ENCODE measurements around the gene SPI1.
A peak's percentile ranks its signal among the peaks of the same experiment; 100 is the strongest.

The SPI1 gene

GRCh38 chr11:47378010-47378835 lies at the start of gene SPI1:
Gene SPI1, minus strand, starts transcription at chr11:47378547. Its CDS starts 194 bp downstream, at chr11:47378353.
- DNase-seq = no peak

GRCh38 chr11:47426062-47426956 lies 48.0 kb upstream of the SPI1 start, which contains the start of gene PSMC3:
Gene PSMC3, minus strand, starts transcription at chr11:47426439. Its CDS starts 160 bp downstream, at chr11:47426279.
- peak; percentile 99 for DNase-seq

- DNase-seq = no peak
Measured at GRCh38 chr11:47425611-47426010, 47.3 kb upstream of the SPI1 start.

- DNase-seq = no peak
Measured at GRCh38 chr11:47418454-47419259, 40.3 kb upstream of the SPI1 start.

GRCh38 chr11:47417712-47418111 lies 39.4 kb upstream of the SPI1 start:
- no peak for DNase-seq

- DNase-seq = no peak
Measured at GRCh38 chr11:47415949-47416472, 37.7 kb upstream of the SPI1 start.

GRCh38 chr11:47415091-47415854 lies 36.9 kb upstream of the SPI1 start:
- no peak for DNase-seq

GRCh38 chr11:47414685-47415070 lies 36.3 kb upstream of the SPI1 start:
- DNase-seq = no peak

- DNase-seq = no peak
Measured at GRCh38 chr11:47413908-47414684, 35.7 kb upstream of the SPI1 start.

GRCh38 chr11:47413351-47413750 lies 35.0 kb upstream of the SPI1 start:
- DNase-seq = no peak

- peak; percentile 72 for DNase-seq
Measured at GRCh38 chr11:47411884-47412746, 33.8 kb upstream of the SPI1 start.

GRCh38 chr11:47410370-47411264 lies 32.3 kb upstream of the SPI1 start:
- no peak for DNase-seq

- DNase-seq = no peak
Measured at GRCh38 chr11:47409440-47410369, 31.4 kb upstream of the SPI1 start.

- DNase-seq = no peak
Measured at GRCh38 chr11:47408598-47409439, 30.5 kb upstream of the SPI1 start.

- DNase-seq = peak; percentile 96
Measured at GRCh38 chr11:47407746-47408590, 29.6 kb upstream of the SPI1 start, which contains the start of gene SLC39A13. Gene SLC39A13, plus strand, starts transcription at chr11:47408590. Its CDS starts 1,505 bp downstream, at chr11:47410095.

All from activated CD4-positive, alpha-beta T cell treated with anti-CD3 and anti-CD28 coated beads, Interleukin-2, Interleukin-6, amounts not matched to agents 100 ng/mL and 50 ng/mL, durations not matched to agents 16 hours and 8 hours (primary cell).